Epithelial cell of prostate (primary cell): ENCODE results near the gene TRABD2B.
A peak's percentile ranks its signal among the peaks of the same experiment; 100 is the strongest.

Experiments
- DNase-seq: peaks from one replicate; pipeline ENCODE4 v3.0.0-alpha.2; 2011; ENCODE audit warnings: low read depth, low spot score
- H3K27ac ChIP-seq: fragments of 450-650 bp; 2 replicates; pipeline ENCODE4 v1.5.1; 2017; ENCODE audit warnings: mild to moderate bottlenecking

Gene TRABD2B

GRCh38 chr1:47816325-47817071 lies 180.7 kb downstream of the TRABD2B start:
- no peak for DNase-seq

GRCh38 chr1:47814612-47815395 lies 182.4 kb downstream of the TRABD2B start:
- H3K27ac ChIP-seq = no peak overlapping the region
- DNase-seq = no peak

More at GRCh38 chr1:47816325-47817071, 180.7 kb downstream of the TRABD2B start:
- no peak overlapping the region for H3K27ac ChIP-seq

- no peak for DNase-seq
- H3K27ac ChIP-seq = no peak overlapping the region
Observed at GRCh38 chr1:47813970-47814369, 183.2 kb downstream of the TRABD2B start.

DNA sequence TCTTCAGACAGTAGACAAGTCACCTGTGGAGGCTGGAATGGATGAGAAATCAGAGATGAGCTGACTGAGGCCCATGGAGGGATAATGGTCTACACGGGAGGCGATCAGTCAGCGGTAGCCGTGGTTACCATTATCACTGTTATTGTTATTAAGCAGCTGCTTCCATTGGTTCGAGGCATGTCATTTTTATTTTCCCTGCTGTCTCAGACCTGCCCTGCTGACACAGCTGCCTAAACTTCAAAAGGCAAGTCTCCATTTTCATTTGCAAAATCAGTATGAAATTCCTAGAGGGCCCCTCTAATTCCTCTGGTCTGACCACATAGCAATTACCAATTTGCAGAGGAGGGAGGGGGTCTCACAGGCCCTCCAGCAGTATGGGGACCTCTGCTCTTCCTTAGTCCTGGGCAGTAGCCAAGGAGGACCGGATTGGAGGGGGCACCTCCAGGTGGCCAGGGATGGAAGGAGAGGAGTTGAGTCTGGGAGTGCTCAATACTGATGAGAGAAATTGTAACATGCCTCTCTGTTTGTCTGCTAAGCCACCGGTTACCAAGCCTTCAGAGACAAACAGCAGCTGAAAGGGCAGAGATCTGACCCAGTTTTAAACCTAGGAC lies 184.2 kb downstream of the TRABD2B start:
- no peak for DNase-seq
- no peak overlapping the region for H3K27ac ChIP-seq

GRCh38 chr1:47810964-47811682 lies 186.1 kb downstream of the TRABD2B start:
- no peak overlapping the region for H3K27ac ChIP-seq
- no peak for DNase-seq

- no peak for DNase-seq
- no peak overlapping the region for H3K27ac ChIP-seq
Observed at GRCh38 chr1:47809301-47810084, 187.7 kb downstream of the TRABD2B start.

DNA sequence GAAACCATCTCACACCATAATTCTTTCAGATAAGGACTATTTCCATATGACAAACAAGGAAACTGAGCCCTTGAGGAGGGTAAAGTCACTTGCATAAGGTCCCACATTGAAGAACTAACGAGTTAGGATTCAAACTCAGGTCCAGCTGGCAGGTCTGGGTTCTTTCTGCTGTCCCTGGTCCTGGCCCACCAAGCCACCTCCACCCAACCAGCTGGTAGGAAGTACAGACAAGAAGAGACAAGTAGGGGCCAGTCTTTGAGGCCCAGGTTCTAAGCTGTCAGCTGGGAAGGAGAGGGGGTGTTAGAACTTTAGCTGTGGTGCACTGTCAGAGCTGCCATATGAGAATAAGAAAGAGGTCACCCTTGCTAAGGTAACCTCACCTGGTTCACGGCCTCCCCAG lies 188.6 kb downstream of the TRABD2B start:
- no peak overlapping the region for H3K27ac ChIP-seq
- DNase-seq = no peak

GRCh38 chr1:47805921-47806361 lies 191.2 kb downstream of the TRABD2B start:
- DNase-seq = no peak
- H3K27ac ChIP-seq = no peak overlapping the region

- DNase-seq = no peak
Observed at GRCh38 chr1:47805018-47805417, 192.2 kb downstream of the TRABD2B start.

GRCh38 chr1:47803815-47804501 lies 193.2 kb downstream of the TRABD2B start:
- H3K27ac ChIP-seq = no peak overlapping the region
- no peak for DNase-seq

More at GRCh38 chr1:47805018-47805417, 192.2 kb downstream of the TRABD2B start:
- H3K27ac ChIP-seq = no peak overlapping the region

DNA sequence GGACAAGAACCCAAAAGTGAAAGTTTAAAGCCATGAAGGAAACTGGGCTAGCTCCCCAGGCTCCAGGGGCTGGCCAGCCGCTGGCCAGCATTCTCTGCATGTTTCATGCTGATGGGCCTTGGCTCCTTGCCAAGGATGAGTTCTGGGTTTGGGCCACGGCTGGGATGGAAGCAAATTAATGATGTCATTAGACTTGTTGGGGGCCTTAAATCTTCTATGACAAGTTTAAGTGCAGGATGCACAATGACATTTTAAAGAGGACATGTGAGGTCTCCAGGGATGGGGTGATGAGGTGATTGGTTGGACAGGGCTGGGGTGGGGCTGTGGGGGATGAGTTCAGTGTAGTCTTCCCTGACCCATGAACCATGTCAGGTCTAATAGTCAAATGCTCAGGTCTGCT lies 199.6 kb downstream of the TRABD2B start:
- no peak for DNase-seq
- no peak overlapping the region for H3K27ac ChIP-seq

GRCh38 chr1:47796626-47797025 lies 200.6 kb downstream of the TRABD2B start:
- H3K27ac ChIP-seq = peak overlapping the region; percentile 6
- DNase-seq = no peak

GRCh38 chr1:47795102-47795501 lies 202.1 kb downstream of the TRABD2B start:
- H3K27ac ChIP-seq = no peak overlapping the region
- DNase-seq = no peak

DNA sequence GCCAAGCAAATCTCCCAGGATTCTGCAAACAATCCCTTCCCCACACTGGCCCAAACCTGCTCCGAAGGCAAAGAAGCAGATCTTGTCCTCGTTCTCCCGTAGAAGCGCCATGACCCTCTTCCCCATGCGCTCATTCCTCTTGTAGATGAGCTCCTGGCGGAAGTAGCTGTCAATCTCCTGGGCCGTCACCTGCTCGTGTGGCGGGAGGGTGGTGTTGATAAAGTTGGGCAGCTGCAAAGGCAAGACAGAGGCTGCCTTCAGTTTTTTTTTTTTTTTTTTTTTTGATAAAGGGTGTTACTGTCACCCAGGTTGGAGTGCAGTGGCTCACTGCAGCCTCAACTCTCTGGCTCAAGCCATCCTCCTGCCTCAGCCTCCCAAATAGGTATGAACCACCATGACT lies 202.7 kb downstream of the TRABD2B start:
- H3K27ac ChIP-seq = no peak overlapping the region
- no peak for DNase-seq

- no peak overlapping the region for H3K27ac ChIP-seq
Observed at GRCh38 chr1:47794081-47794480, 203.1 kb downstream of the TRABD2B start.

DNA sequence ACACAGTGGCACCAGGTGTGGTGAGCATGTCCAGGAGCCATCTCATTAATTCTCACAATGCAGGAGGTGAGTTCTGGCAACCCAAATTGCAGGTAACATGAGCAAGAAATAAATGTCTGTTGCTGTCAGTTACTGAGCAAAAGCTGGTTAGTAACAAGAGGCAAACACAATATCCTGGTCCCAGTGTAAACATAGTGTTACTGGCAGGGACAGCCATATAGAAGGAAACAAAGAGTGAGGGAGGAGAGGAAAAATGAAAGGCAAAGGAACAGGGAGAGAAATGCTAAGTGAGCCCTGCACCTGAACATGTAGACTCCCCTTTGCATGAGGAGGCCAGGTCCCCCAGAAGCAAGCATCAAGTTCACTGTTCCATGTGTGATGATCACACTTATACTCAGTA lies 203.6 kb downstream of the TRABD2B start:
- DNase-seq = no peak
- H3K27ac ChIP-seq = no peak overlapping the region

More at GRCh38 chr1:47794081-47794480, 203.1 kb downstream of the TRABD2B start:
- DNase-seq = no peak

DNA sequence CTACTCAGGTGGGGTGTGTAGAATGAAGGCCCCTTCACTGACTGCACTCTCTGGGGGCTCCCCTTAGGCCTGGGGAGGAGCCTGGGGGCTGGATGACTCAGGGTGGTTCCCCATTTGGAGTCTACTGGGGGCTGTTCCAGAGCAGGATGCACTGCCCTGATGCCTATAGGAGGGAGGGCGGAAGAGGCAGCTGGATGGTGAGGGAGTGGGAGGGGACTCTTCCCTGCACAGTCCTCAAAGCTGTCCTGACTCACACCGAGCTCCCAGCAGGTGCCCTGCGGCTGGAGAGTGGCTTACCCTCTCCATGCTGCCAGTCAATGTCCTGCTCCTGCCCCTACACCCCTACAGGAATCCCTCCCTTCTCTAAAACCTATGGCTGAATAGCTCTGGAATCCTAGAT lies 204.4 kb downstream of the TRABD2B start:
- DNase-seq = no peak

GRCh38 chr1:47791879-47792608 lies 205.1 kb downstream of the TRABD2B start:
- no peak overlapping the region for H3K27ac ChIP-seq
- DNase-seq = no peak

More for the DNA sequence above, 204.4 kb downstream of the TRABD2B start:
- H3K27ac ChIP-seq = no peak overlapping the region
